Choroid plexus epithelial cell (primary cell): ENCODE results near the gene INTS12.
"Not testable (repeated sequence)": the region's sequence is repeated elsewhere in the genome, so short reads cannot be mapped to it uniquely, and the experiment has no call there.

Source experiments
- DNase-seq: peaks from one replicate; pipeline ENCODE4 v3.0.0-alpha.2; 2010; ENCODE audit warnings: low read depth
- H3K4me3 ChIP-seq: 2 replicates; pipeline ENCODE4 v1.5.1; 2011; ENCODE audit warnings: low read depth, mild to moderate bottlenecking, control low read depth, low read length, moderate library complexity
- TF ChIP-seq, protein P1 (sequence below): conservative IDR thresholded peaks from 2 replicates; pipeline ENCODE4 v1.5.1; 2011; ENCODE audit warnings: low read depth, mild to moderate bottlenecking, control low read depth, inconsistent platforms, low read length, moderate library complexity

The INTS12 gene

DNA sequence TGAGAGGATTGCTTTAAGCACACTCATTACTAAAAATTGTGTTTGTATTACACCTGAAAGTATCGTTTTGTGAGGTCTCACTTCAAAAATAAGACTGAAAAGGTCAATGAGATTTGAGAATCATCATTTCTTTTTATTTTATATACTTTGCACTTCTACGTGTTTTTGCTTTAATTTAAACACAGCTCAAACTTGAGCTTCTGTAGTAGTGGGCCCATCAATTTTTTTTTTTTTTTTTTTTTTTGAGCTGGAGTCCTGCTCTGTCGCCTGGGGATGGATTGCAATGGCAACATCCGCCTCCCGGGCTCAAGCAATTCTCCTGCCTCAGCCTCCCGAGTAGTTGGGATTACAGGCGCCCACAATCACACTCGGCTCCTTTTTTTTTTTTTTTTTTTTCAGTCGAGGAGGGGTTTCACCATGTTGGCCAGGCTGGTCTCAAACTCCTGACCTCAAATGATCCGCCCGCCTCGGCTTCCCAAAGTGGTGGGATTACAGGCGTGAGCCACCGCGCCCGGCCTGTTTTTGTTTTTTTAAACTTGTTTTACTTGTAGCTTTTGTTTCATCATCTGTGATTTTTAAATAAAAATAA is 1.6 kb upstream of the INTS12 start:
- DNase-seq: no peak
- no peak overlapping the region for H3K4me3 ChIP-seq
- TF ChIP-seq, protein P1, sequence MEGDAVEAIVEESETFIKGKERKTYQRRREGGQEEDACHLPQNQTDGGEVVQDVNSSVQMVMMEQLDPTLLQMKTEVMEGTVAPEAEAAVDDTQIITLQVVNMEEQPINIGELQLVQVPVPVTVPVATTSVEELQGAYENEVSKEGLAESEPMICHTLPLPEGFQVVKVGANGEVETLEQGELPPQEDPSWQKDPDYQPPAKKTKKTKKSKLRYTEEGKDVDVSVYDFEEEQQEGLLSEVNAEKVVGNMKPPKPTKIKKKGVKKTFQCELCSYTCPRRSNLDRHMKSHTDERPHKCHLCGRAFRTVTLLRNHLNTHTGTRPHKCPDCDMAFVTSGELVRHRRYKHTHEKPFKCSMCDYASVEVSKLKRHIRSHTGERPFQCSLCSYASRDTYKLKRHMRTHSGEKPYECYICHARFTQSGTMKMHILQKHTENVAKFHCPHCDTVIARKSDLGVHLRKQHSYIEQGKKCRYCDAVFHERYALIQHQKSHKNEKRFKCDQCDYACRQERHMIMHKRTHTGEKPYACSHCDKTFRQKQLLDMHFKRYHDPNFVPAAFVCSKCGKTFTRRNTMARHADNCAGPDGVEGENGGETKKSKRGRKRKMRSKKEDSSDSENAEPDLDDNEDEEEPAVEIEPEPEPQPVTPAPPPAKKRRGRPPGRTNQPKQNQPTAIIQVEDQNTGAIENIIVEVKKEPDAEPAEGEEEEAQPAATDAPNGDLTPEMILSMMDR: no peak

DNA sequence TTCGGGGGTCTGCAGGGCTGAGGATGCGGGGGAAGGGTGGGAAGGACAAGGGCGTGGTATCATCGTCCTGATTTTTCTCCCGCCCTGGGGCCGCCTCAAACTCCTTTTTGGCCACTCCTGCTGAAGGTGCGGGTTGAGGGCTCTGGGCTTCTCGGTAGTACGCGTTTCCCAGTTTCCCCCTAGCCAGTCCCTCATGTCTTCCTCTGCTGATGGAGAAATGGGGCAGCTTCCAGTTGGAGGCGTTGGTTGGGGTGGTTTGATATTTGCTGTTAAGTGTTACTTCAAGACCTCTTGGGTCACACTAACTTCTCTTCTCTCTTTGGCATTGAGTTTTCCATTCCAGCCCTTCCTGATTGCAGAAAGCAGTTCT is 577 bp upstream of the INTS12 start:
- peak overlapping the region; percentile 99 for H3K4me3 ChIP-seq
- TF ChIP-seq, protein P1: no peak
- DNase-seq: peak; percentile 9

DNA sequence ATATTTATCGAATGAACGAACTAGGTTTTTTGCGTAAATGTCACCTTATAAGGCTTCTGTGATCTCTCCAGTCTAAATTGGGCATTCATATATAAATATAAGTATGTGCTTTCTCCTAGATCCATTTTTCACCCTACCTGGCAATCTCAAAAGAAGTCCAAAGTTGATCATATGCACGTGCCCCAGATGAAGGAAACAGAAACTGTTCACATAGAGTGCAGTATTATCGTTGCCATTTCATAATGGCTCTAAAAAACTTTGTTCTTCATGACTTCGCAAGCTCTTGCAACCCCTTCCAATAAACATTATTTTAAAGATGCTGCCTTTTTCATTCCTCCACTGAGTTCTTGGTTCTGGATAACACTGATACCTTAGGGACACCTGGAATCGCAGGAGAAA is 708 bp downstream of the INTS12 start:
- peak overlapping the region; percentile 99 for H3K4me3 ChIP-seq
- TF ChIP-seq, protein P1: no peak
- peak; percentile 11 for DNase-seq

DNA sequence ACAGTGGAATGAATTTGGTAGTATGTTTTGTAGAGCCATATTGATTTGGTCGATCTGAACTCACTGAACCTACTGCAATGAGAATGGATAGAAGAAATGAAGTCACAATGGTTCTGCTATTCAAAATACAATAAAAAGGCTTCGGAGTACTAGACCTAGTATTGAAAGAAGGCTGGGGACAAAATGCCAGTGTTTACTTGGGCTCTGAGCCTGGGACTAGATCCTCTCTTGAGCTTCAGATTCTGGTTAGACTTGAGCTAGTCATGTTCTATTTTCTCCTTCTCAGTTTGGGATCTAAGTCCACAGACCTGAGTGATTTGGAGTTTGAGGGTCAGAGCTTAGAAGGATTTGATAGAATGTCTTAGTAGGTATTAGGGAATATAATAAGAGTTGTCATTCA is 9.9 kb downstream of the INTS12 start:
- TF ChIP-seq, protein P1: no peak

DNA sequence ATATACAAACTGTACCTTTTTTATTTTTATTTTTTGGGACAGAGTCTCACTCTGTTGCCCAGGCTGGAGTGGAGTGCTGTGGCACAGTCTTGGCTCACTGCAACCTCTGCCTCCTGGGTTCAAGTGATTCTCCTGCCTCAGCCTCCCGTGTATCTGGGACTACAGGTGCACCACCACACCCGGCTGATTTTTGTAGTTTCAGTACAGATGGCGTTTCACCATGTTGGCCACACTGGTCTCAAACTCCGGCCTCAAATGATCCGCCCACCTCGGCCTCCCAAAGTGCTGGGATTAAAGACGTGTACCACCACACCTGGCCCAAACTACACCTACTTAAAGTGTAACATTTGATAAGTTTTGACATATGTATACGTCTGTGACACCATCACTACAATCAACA is 12.7 kb downstream of the INTS12 start:
- not testable (repeated sequence) for H3K4me3 ChIP-seq, DNase-seq

More for the DNA sequence above, 9.9 kb downstream of the INTS12 start:
- no peak overlapping the region for H3K4me3 ChIP-seq
- no peak for DNase-seq

DNA sequence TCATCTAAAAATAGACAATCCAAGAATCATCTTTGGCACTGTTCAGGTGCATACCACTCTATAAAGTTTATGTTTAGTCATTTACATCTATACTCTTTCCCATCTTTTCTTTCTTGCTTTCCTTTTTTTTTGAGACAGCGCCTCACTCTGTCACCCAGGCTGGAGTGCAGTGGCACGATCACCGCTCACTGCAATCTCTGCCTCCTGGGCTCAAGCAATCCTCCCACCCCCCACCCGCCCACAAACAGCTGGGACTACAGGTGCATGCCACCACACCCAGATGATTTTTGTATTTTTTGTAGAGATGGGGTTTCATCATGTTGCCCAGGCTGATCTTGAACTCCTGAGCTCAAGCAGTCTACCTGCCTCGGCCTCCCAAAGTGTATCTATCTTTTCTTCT is 13.7 kb downstream of the INTS12 start:
- not testable (repeated sequence) for H3K4me3 ChIP-seq, DNase-seq

DNA sequence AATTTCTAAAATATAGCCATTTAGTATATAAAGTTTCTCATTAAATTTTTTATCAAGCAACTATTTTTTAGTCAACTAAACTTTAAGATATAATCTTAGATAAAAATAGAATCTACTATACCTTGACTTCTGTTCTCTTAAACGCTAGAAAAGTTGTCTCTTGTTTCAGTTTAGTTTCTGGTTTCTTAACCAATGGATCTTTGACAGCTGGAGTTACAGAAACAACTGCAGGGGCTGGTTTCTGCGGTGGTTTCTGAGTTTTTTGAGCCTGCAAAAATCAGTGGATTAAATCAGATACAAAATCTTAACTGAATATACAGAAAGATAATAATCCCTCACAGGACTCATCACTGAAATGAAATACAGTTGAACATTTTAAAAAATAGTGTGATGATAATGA is 21.9 kb downstream of the INTS12 start:
- DNase-seq: no peak
- H3K4me3 ChIP-seq: no peak overlapping the region
- TF ChIP-seq, protein P1: no peak

DNA sequence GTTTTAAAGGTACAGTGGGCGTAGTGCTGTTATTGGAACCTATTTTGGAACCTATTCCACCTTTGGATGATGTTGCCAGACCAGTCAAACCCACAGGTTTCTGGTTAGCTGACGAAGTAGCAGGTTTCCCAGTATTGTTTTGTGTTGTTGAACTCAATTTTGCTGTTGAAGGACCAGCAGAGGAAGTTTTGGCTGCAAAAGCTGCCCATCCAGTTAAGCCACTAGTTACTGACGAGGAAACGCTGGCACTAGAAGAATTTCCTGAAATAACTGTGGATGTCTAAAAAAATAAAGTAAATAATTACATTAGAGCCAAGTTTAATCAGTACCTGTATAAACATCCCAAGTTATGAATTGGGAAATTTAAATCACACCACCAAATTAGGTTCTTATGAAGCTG is 25.5 kb downstream of the INTS12 start:
- H3K4me3 ChIP-seq: no peak overlapping the region
- no peak for DNase-seq
- TF ChIP-seq, protein P1: no peak
